SK-N-MC (cell line): ENCODE measurements around the gene MAP4K2.

ENCODE experiments used
- EZH2 ChIP-seq: fragments of 200-600 bp; sonication (generic); IDR thresholded peaks from one replicate; pipeline ENCODE4 v1.6.1; 2017; ENCODE audit warnings: antibody characterized with exemption
- FOXP2 ChIP-seq: optimal IDR thresholded peaks from 2 replicates; pipeline ENCODE3; 2011; ENCODE audit warnings: mild to moderate bottlenecking, moderate library complexity; ENCODE audit not compliant: insufficient read depth; ENCODE audit errors: extremely low read length, control extremely low read depth
- POLR2AphosphoS5 ChIP-seq: IDR thresholded peaks from 2 replicates; pipeline ENCODE4 v1.6.1; 2012; ENCODE audit warnings: mild to moderate bottlenecking, low read depth, low read length, borderline replicate concordance

DNA sequence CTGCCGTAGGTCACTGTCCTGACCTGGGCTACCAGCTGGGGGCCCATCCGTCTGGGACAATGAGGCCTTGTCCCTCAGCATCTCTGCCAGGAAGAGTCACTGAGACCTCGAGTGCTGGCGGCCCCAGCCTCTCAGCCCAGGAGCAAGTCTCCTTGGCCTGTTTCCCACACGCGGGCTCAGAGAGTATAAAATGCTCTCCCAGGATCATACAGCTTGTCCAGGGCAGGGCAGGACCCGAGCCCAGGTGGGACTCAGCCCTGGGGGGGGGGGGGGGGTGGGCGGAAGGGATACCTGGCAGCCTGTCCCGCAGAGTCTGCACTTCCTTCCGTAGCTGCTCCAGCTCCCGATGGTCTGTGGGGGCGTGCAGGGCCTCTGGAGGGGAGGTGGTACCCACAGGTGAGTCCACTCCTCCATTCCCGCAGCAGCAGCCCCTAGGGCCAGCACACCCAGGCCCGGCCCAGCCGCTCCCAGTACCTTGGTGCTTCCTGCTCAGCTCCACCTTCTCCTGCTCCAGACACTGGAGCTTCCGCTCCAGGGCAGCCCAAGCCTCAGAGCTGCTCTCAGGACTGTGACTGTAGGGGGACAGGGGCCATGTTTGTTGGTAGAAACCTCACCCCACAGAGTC, 33.5 kb upstream of the MAP4K2 start:
- no peak for TF ChIP-seq POLR2AphosphoS5
- TF ChIP-seq EZH2: no peak
- no peak for TF ChIP-seq FOXP2
